CD14-positive monocyte (primary cell): ENCODE results near the gene IL31RA. TPM values are rescaled to one million over a fixed set of nuclear protein-coding genes. Genes with fewer than 3 reads are reported as not detected.

Source experiments
- DNase-seq, 3 donors: peaks; one replicate each; pipeline ENCODE4 v3.0.0-alpha.2; 2011 to 2022
- H2AFZ ChIP-seq: 2 replicates; pipeline ENCODE4 v1.6.0; 2012; ENCODE audit warnings: mild to moderate bottlenecking, low read depth, low read length, inconsistent platforms; ENCODE audit not compliant: insufficient read depth, poor library complexity, severe bottlenecking
- H3K27ac ChIP-seq, 2 donors: 1 replicate in 1 of 2; 2 replicates in 1 of 2; pipeline ENCODE4 v1.5.1; 2012 to 2013; ENCODE audit warnings: low read length in 2 of 2, control low read depth in 1 of 2, inconsistent platforms in 1 of 2, low read depth in 1 of 2, mild to moderate bottlenecking in 1 of 2
- H3K27me3 ChIP-seq, 2 donors: one replicate each; pipeline versions ENCODE4 v1.6.0 to v1.6.1; 2011 to 2013; ENCODE audit warnings: low read length in 2 of 2; ENCODE audit not compliant: control insufficient read depth in 2 of 2, insufficient read depth in 2 of 2
- H3K36me3 ChIP-seq, 2 donors: replicated peaks in 1 of 2; 1 replicate in 1 of 2; 2 replicates in 1 of 2; pipeline versions ENCODE4 v1.5.1 to v1.6.1; 2012 to 2013; ENCODE audit warnings: low read length in 2 of 2, control low read depth in 1 of 2, inconsistent platforms in 1 of 2, mild to moderate bottlenecking in 1 of 2; ENCODE audit not compliant: insufficient read depth in 2 of 2, control insufficient read depth in 1 of 2
- H3K4me1 ChIP-seq, 2 donors: 1 replicate in 1 of 2; 2 replicates in 1 of 2; pipeline versions ENCODE4 v1.5.1 to v1.6.1; 2012 to 2013; ENCODE audit warnings: low read length in 2 of 2, control low read depth in 1 of 2, inconsistent platforms in 1 of 2, mild to moderate bottlenecking in 1 of 2, moderate library complexity in 1 of 2; ENCODE audit not compliant: insufficient read depth in 2 of 2, control insufficient read depth in 1 of 2
- H3K4me2 ChIP-seq: replicated peaks from 2 replicates; pipeline ENCODE3; 2012; ENCODE audit warnings: low read length, moderate library complexity, mild to moderate bottlenecking; ENCODE audit not compliant: poor library complexity, severe bottlenecking; ENCODE audit errors: extremely low read depth
- H3K4me3 ChIP-seq, 3 experiments: fragments of 200-600 bp in 1 of 3; sonication (generic) in 1 of 3; replicated peaks in 1 of 3; 1 replicate in 2 of 3; 2 replicates in 1 of 3; pipeline ENCODE4 v1.5.1; 2011 to 2013; ENCODE audit warnings: low read length in 3 of 3, mild to moderate bottlenecking in 3 of 3, control low read depth in 2 of 3, low read depth in 2 of 3, inconsistent platforms in 1 of 3, moderate library complexity in 1 of 3
- H3K79me2 ChIP-seq: 2 replicates; pipeline ENCODE4 v1.6.0; 2012; ENCODE audit warnings: mild to moderate bottlenecking, control low read depth, inconsistent platforms, low read length, moderate library complexity; ENCODE audit not compliant: insufficient read depth
- H3K9ac ChIP-seq: 2 replicates; pipeline ENCODE4 v1.6.0; 2017; ENCODE audit warnings: low read length, mild to moderate bottlenecking; ENCODE audit not compliant: insufficient read depth, poor library complexity, severe bottlenecking
- H3K9me3 ChIP-seq, 2 donors: replicated peaks in 1 of 2; 1 replicate in 1 of 2; 2 replicates in 1 of 2; pipeline versions ENCODE4 v1.5.1 to v1.6.1; 2012 to 2013; ENCODE audit warnings: low read length in 2 of 2, control low read depth in 1 of 2; ENCODE audit not compliant: control insufficient read depth in 1 of 2, insufficient read depth in 1 of 2
- H4K20me1 ChIP-seq: 2 replicates; pipeline ENCODE4 v1.6.0; 2012; ENCODE audit warnings: mild to moderate bottlenecking, low read length, control low read depth, moderate library complexity; ENCODE audit not compliant: insufficient read depth
- H3K27ac Mint-ChIP-seq, 7 donors: one replicate each; pipeline ENCODE4 v1.8.0; 2020; ENCODE audit warnings: mild to moderate bottlenecking in 7 of 7, mixed read lengths in 7 of 7, moderate library complexity in 6 of 7, inconsistent platforms in 2 of 7
- H3K27me3 Mint-ChIP-seq, 3 donors: one replicate each; pipeline ENCODE4 v1.8.0; 2021 to 2022; ENCODE audit warnings: low read depth in 3 of 3, mild to moderate bottlenecking in 3 of 3, mixed read lengths in 3 of 3, moderate library complexity in 3 of 3, inconsistent platforms in 1 of 3
- H3K36me3 Mint-ChIP-seq, 2 donors: one replicate each; pipeline ENCODE4 v1.8.0; 2020; ENCODE audit warnings: mixed read lengths in 2 of 2, inconsistent platforms in 1 of 2, mild to moderate bottlenecking in 1 of 2
- H3K4me1 Mint-ChIP-seq: one replicate; pipeline ENCODE4 v1.8.0; 2020; ENCODE audit warnings: mild to moderate bottlenecking, mixed read lengths
- H3K4me3 Mint-ChIP-seq, 2 donors: one replicate each; pipeline ENCODE4 v1.8.0; 2020; ENCODE audit warnings: mild to moderate bottlenecking in 2 of 2, mixed read lengths in 2 of 2, moderate library complexity in 1 of 2
- H3K9me3 Mint-ChIP-seq, 7 donors: one replicate each; pipeline ENCODE4 v1.8.0; 2020 to 2022; ENCODE audit warnings: mixed read lengths in 7 of 7, mild to moderate bottlenecking in 6 of 7, moderate library complexity in 6 of 7, inconsistent platforms in 2 of 7
- CTCF ChIP-seq: fragments of 200-600 bp; IDR thresholded peaks from one replicate; pipeline ENCODE4 v1.8.0; 2022; ENCODE audit warnings: antibody characterized with exemption, mild to moderate bottlenecking
- WGBS: methylation state at CpG from one replicate; pipeline ENCODE4 v1.1.5; 2013; ENCODE audit warnings: missing lambda C conversion rate; ENCODE audit not compliant: insufficient coverage; 5-methylcytosine and 5-hydroxymethylcytosine counted together
- intact Hi-C, 2 donors: fragments of 100-400 bp; cut with micrococcal nuclease; formaldehyde crosslinking; loops; one replicate each; pipeline versions ENCODE4 v1.15.0 to v1.15.1; 2023
- polyA plus RNA-seq, 3 donors: library from polyadenylated mRNA; depleted of rRNA in 1 of 3; unstranded in 2 of 3; stranded (reverse) in 1 of 3; fragments of 300-500 nt in 2 of 3; fragments of >200 nt in 1 of 3; fragmentation: Illumina TruSeq in 2 of 3; gene quantifications; 1 replicate in 2 of 3; 2 replicates in 1 of 3; pipeline ENCODE4 v1.2.3, GENCODE V29; 2012 to 2021

The IL31RA gene
- polyA plus RNA-seq, 3 donors = 0.52 to 1.8 (median 1.3) TPM

GRCh38 chr5:55857247-55857640 is 6.1 kb downstream of the IL31RA start:
- peak overlapping the region; percentile 2 to 81 for H3K27ac ChIP-seq
- peaks cover 90% of the 10 kb centered on the region for H3K79me2 ChIP-seq
- no peaks in the 10 kb centered on the region for H4K20me1 ChIP-seq
- intact Hi-C loops = loop anchor here in 1 of 2 donors (5.0 kb wide), 1 partner anchor 45 kb away; no protein-coding TSS in a partner anchor
- H3K27me3 Mint-ChIP-seq = peaks cover 0 to 2% (median 0%) of the 10 kb centered on the region in 3 donors
- H3K4me1 Mint-ChIP-seq = peaks cover 78% of the 10 kb centered on the region
- no peaks in the 10 kb centered on the region for H3K36me3 ChIP-seq
- H3K27ac Mint-ChIP-seq = peak overlapping the region; percentile 86 to 97 (median 93)
- no CpG with 5 or more reads among the region's 4 CpGs for WGBS
- no peaks in the 10 kb centered on the region for H3K27me3 ChIP-seq
- H3K4me3 ChIP-seq = peak overlapping the region in 1 of 3 experiments; percentile 47
- H3K36me3 Mint-ChIP-seq = peaks cover 5 to 9% of the 10 kb centered on the region in 2 donors
- peak overlapping the region in 1 of 2 donors; percentile 52 for H3K4me3 Mint-ChIP-seq
- peaks cover 73 to 87% of the 10 kb centered on the region in 2 donors for H3K4me1 ChIP-seq
- DNase-seq = no peak
- no peak overlapping the region for H3K9ac ChIP-seq
- H3K4me2 ChIP-seq = peak overlapping the region; percentile 59
- TF ChIP-seq CTCF = no peak
- H3K9me3 ChIP-seq = no peaks in the 10 kb centered on the region
- no peak overlapping the region for H2AFZ ChIP-seq
- peaks cover 0 to 5% (median 0%) of the 10 kb centered on the region in 7 donors for H3K9me3 Mint-ChIP-seq

- Histone ChIP-seq H3K36me3 (no peaks in the 10 kb centered on the region), H2AFZ (no peak overlapping the region), H3K4me1 (peaks cover 67 to 78% of the 10 kb centered on the region in 2 donors), H3K9me3 (no peaks in the 10 kb centered on the region), H3K9ac (no peak overlapping the region), H3K27ac (no peak overlapping the region), H3K79me2 (peaks cover 91% of the 10 kb centered on the region), H3K27me3 (no peaks in the 10 kb centered on the region), H3K4me3 (no peak overlapping the region), H3K4me2 (no peak overlapping the region), H4K20me1 (no peaks in the 10 kb centered on the region)
- intact Hi-C loops = loop anchor here in 1 of 2 donors (5.0 kb wide), 1 partner anchor 44 kb away; no protein-coding TSS in a partner anchor
- no peak for DNase-seq
- Mint-ChIP-seq H3K4me1 (peaks cover 69% of the 10 kb centered on the region), H3K27ac (peak overlapping the region in 1 of 7 donors; percentile 68), H3K36me3 (peaks cover 5 to 9% of the 10 kb centered on the region in 2 donors), H3K4me3 (no peak overlapping the region), H3K9me3 (peaks cover 0 to 5% (median 0%) of the 10 kb centered on the region in 7 donors), H3K27me3 (peaks cover 0 to 2% (median 0%) of the 10 kb centered on the region in 3 donors)
- no CpG with 5 or more reads among the region's 2 CpGs for WGBS
- no peak for TF ChIP-seq CTCF
These were observed 6.9 kb downstream of the IL31RA start for GRCh38 chr5:55858104-55858503.
